ENCODE results near the gene CIAO3.
"Not testable (repeated sequence)": the region's sequence is repeated elsewhere in the genome, so short reads cannot be mapped to it uniquely, and the experiment has no call there.

The CIAO3 gene

GRCh38 chr16:759110-759910, 18.5 kb upstream of the CIAO3 start:
- DNase-seq: no peak

GRCh38 chr16:756428-756827, 15.6 kb upstream of the CIAO3 start:
- DNase-seq: no peak

GRCh38 chr16:754656-755055, 13.9 kb upstream of the CIAO3 start:
- DNase-seq: no peak

- DNase-seq: not testable (repeated sequence)
Observed at GRCh38 chr16:754121-754607, 13.4 kb upstream of the CIAO3 start.

- no peak for DNase-seq
Observed at GRCh38 chr16:752007-752312, 11.2 kb upstream of the CIAO3 start.

GRCh38 chr16:751152-752006, 10.6 kb upstream of the CIAO3 start:
- DNase-seq: no peak

GRCh38 chr16:750485-750884, 9.7 kb upstream of the CIAO3 start:
- DNase-seq: no peak

GRCh38 chr16:749010-749409, 8.2 kb upstream of the CIAO3 start:
- no peak for DNase-seq

- no peak for DNase-seq
Observed at GRCh38 chr16:747978-748746, 7.4 kb upstream of the CIAO3 start.

GRCh38 chr16:746637-747036, 5.8 kb upstream of the CIAO3 start:
- no peak for DNase-seq

GRCh38 chr16:745739-746138, 4.9 kb upstream of the CIAO3 start:
- no peak for DNase-seq

GRCh38 chr16:743794-744500, 3.1 kb upstream of the CIAO3 start:
- no peak for DNase-seq

- not testable (repeated sequence) for DNase-seq
Observed at GRCh38 chr16:742894-743293, 2.1 kb upstream of the CIAO3 start.

GRCh38 chr16:741986-742629, 1.3 kb upstream of the CIAO3 start:
- no peak for DNase-seq

GRCh38 chr16:740459-740763, 386 bp downstream of the CIAO3 start:
- no peak for DNase-seq

GRCh38 chr16:739560-740458, 988 bp downstream of the CIAO3 start:
- no peak for DNase-seq

GRCh38 chr16:736936-737481, 3.8 kb downstream of the CIAO3 start:
- DNase-seq: no peak

GRCh38 chr16:735982-736453, 4.8 kb downstream of the CIAO3 start:
- DNase-seq: no peak

- DNase-seq: no peak
Observed at GRCh38 chr16:734981-735881, 5.6 kb downstream of the CIAO3 start.

Measured in NCI-H1092 (cell line).